VCaP (cell line): ENCODE results near the gene GIMAP8.

Source experiments
- H3K27ac ChIP-seq: fragments of 450-650 bp; 2 replicates; pipeline ENCODE4 v1.5.1; 2017
- TF ChIP-seq, protein P1 (sequence below): fragments of 450-650 bp; conservative IDR thresholded peaks from 2 replicates; pipeline ENCODE4 v1.5.1; 2017; ENCODE audit warnings: mild to moderate bottlenecking, moderate library complexity

Gene GIMAP8

GRCh38 chr7:150462413-150462812, 12.0 kb downstream of the GIMAP8 start:
- no peak overlapping the region for H3K27ac ChIP-seq
- TF ChIP-seq, protein P1, sequence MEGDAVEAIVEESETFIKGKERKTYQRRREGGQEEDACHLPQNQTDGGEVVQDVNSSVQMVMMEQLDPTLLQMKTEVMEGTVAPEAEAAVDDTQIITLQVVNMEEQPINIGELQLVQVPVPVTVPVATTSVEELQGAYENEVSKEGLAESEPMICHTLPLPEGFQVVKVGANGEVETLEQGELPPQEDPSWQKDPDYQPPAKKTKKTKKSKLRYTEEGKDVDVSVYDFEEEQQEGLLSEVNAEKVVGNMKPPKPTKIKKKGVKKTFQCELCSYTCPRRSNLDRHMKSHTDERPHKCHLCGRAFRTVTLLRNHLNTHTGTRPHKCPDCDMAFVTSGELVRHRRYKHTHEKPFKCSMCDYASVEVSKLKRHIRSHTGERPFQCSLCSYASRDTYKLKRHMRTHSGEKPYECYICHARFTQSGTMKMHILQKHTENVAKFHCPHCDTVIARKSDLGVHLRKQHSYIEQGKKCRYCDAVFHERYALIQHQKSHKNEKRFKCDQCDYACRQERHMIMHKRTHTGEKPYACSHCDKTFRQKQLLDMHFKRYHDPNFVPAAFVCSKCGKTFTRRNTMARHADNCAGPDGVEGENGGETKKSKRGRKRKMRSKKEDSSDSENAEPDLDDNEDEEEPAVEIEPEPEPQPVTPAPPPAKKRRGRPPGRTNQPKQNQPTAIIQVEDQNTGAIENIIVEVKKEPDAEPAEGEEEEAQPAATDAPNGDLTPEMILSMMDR, result no peak

DNA sequence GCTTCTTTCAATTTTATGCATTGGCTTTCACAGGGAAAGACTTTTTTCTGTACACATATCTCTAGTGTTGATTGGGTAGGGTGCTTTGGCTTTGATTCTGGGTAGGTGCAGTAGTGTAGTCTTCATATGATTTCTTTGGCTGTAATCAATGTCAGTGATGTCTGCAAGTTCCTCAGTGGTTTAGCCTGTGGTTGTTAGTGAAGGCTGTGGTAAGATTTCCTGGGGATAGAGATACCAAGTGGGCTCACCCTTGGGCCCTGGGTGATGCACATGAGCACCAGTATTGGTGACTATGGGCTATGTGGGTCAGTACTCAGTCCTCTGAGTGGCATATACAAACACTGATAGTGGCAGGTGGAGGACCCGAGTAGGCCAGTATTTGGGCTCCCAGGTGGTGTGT, 13.0 kb downstream of the GIMAP8 start:
- TF ChIP-seq, protein P1, result no peak
- no peak overlapping the region for H3K27ac ChIP-seq

DNA sequence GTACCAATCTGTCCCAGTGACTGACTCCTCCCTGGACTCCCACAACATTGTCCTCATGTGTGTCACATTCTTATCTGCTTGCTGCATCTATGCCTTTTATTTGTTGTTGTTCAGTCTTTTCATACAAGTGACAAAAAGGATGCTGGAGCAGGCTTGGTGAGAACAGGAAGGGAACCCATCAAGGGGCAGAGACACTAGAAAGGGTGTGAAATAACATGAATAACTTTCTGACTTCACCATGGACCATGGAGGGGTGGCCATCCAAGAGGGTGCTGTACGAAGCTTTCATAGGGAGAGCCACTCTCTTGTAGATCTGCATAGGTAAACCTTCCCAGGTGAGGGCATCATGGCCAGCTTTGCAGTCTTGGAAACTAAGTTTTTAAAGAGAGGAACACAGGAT, 14.5 kb downstream of the GIMAP8 start:
- TF ChIP-seq, protein P1, result no peak
- no peak overlapping the region for H3K27ac ChIP-seq

GRCh38 chr7:150465414-150465813, 15.0 kb downstream of the GIMAP8 start:
- TF ChIP-seq, protein P1, result no peak
- no peak overlapping the region for H3K27ac ChIP-seq

- H3K27ac ChIP-seq, result no peak overlapping the region
- TF ChIP-seq, protein P1, result no peak
Observed at GRCh38 chr7:150466477-150466876, 16.0 kb downstream of the GIMAP8 start.

- TF ChIP-seq, protein P1, result no peak
- H3K27ac ChIP-seq, result no peak overlapping the region
Observed at GRCh38 chr7:150468241-150468640, 17.8 kb downstream of the GIMAP8 start.

- TF ChIP-seq, protein P1, result no peak
- no peak overlapping the region for H3K27ac ChIP-seq
Observed at GRCh38 chr7:150471886-150472285, 21.5 kb downstream of the GIMAP8 start.

GRCh38 chr7:150473902-150474301, 23.5 kb downstream of the GIMAP8 start:
- H3K27ac ChIP-seq, result no peak overlapping the region
- TF ChIP-seq, protein P1, result no peak
